Upper lobe of left lung (tissue), 4 donors: ENCODE data around the gene IQCB1.

Experiments
- CTCF ChIP-seq, 6 experiments: fragments of 450-650 bp in 4 of 6; fragments of 200-600 bp in 2 of 6; sonication (generic) in 2 of 6; IDR thresholded peaks; one replicate each; pipeline ENCODE4 v1.5.1; 2016 to 2019; ENCODE audit warnings: antibody characterized with exemption in 6 of 6
- EP300 ChIP-seq, 4 donors: sonication (generic); formaldehyde crosslinking; IDR thresholded peaks; one replicate each; pipeline ENCODE4 v1.5.1; 2017; ENCODE audit warnings: antibody characterized with exemption in 4 of 4, control low read depth in 2 of 4
- POLR2A ChIP-seq, 4 donors: fragments of 450-650 bp; IDR thresholded peaks; one replicate each; pipeline ENCODE4 v1.5.1; 2016 to 2017; ENCODE audit warnings: antibody characterized with exemption in 4 of 4, mild to moderate bottlenecking in 2 of 4
- POLR2AphosphoS5 ChIP-seq, 2 donors: sonication (generic); formaldehyde crosslinking; IDR thresholded peaks; one replicate each; pipeline ENCODE4 v1.5.1; 2017; ENCODE audit warnings: antibody characterized with exemption in 2 of 2

- TF ChIP-seq CTCF (IDR thresholded peaks at IDR 0.05) (peak in 3 of 6 experiments; percentile 16 to 27 (median 27)), POLR2A (IDR thresholded peaks at IDR 0.05) (no peak), POLR2AphosphoS5 (IDR thresholded peaks at IDR 0.05) (no peak), EP300 (IDR thresholded peaks at IDR 0.05) (no peak)
Measured at GRCh38 chr3:121855555-121855954, 20.7 kb upstream of the IQCB1 start.
